Measurements from ENCODE around the gene CACNA2D4. TPM values are rescaled to one million over a fixed set of nuclear protein-coding genes. Genes with fewer than 3 reads are reported as not detected.

Gene CACNA2D4
- 10 to 100 TPM; 10.1 to 16.2 (median 11.4) TPM for total RNA-seq

GRCh38 chr12:1918081-1918883 lies at the start of gene CACNA2D4:
CACNA2D4 (minus strand) TSS chr12:1918652; CDS start chr12:1918473, 179 bp downstream.
- peak in 1 of 2 donors; percentile 3 for DNase-seq (ENCODE audit: low spot score in 2 of 2)
- H3K27me3 ChIP-seq: no peaks in the 10 kb centered on the region
- peak within 1 kb of the TSS in 3 of 4 donors; percentile 26 to 75 (median 59) for H3K27ac ChIP-seq
- peak within 1 kb of the TSS in 1 of 4 donors; percentile 36 for H3K4me3 ChIP-seq
- no peaks in the 10 kb centered on the region for H3K4me1 ChIP-seq
- no peaks in the 10 kb centered on the region for H3K9me3 ChIP-seq
- WGBS, 2 donors: 49 to 50% methylated on average over 13 to 17 of the region's 18 CpGs
- no peaks in the 10 kb centered on the region for H3K36me3 ChIP-seq
- TF ChIP-seq EP300 (IDR thresholded peaks at IDR 0.05) (no peak), POLR2A (IDR thresholded peaks at IDR 0.05) (no peak), CTCF (IDR thresholded peaks at IDR 0.05) (no peak)

- no peak for DNase-seq (ENCODE audit: low spot score in 2 of 2)
- no peak overlapping the region for H3K4me3 ChIP-seq
- H3K36me3 ChIP-seq: peaks cover 0 to 39% (median 4%) of the 10 kb centered on the region in 3 donors
- H3K4me1 ChIP-seq: peaks cover 0 to 6% (median 0%) of the 10 kb centered on the region in 4 donors
- WGBS, 2 donors: 70 to 82% methylated on average over 4 of the region's 4 CpGs
- H3K27me3 ChIP-seq: no peaks in the 10 kb centered on the region
- no peaks in the 10 kb centered on the region for H3K9me3 ChIP-seq
- TF ChIP-seq POLR2A (IDR thresholded peaks at IDR 0.05): no peak
- TF ChIP-seq EP300 (IDR thresholded peaks at IDR 0.05): no peak
- no peak for TF ChIP-seq CTCF (IDR thresholded peaks at IDR 0.05)
- H3K27ac ChIP-seq: no peak overlapping the region
Measured at GRCh38 chr12:1966561-1967226, 48.2 kb upstream of the CACNA2D4 start.

GRCh38 chr12:1965916-1966315 lies 47.5 kb upstream of the CACNA2D4 start:
- H3K36me3 ChIP-seq: peaks cover 0 to 47% (median 4%) of the 10 kb centered on the region in 3 donors
- WGBS, 2 donors: 70 to 81% methylated on average over 2 of the region's 2 CpGs

GRCh38 chr12:1962051-1963020 lies 43.9 kb upstream of the CACNA2D4 start:
- TF ChIP-seq CTCF (IDR thresholded peaks at IDR 0.05): no peak
- TF ChIP-seq EP300 (IDR thresholded peaks at IDR 0.05): no peak
- TF ChIP-seq POLR2A (IDR thresholded peaks at IDR 0.05): no peak
- Histone ChIP-seq H3K4me1 (no peaks in the 10 kb centered on the region), H3K4me3 (no peak overlapping the region), H3K27me3 (no peaks in the 10 kb centered on the region), H3K27ac (no peak overlapping the region), H3K9me3 (no peaks in the 10 kb centered on the region), H3K36me3 (peaks cover 0 to 71% (median 4%) of the 10 kb centered on the region in 3 donors)
- WGBS, 2 donors: 84 to 89% methylated on average over 5 of the region's 5 CpGs
- DNase-seq (ENCODE audit: low spot score in 2 of 2): no peak

More at GRCh38 chr12:1965916-1966315, 47.5 kb upstream of the CACNA2D4 start:
- Histone ChIP-seq H3K27me3 (no peaks in the 10 kb centered on the region), H3K27ac (no peak overlapping the region), H3K4me3 (no peak overlapping the region), H3K4me1 (peaks cover 0 to 6% (median 0%) of the 10 kb centered on the region in 4 donors), H3K9me3 (no peaks in the 10 kb centered on the region)
- no peak for TF ChIP-seq POLR2A (IDR thresholded peaks at IDR 0.05)
- no peak for TF ChIP-seq CTCF (IDR thresholded peaks at IDR 0.05)
- TF ChIP-seq EP300 (IDR thresholded peaks at IDR 0.05): no peak
- DNase-seq (ENCODE audit: low spot score in 2 of 2): no peak
